CD14-positive monocyte (primary cell): ENCODE data around the gene MLH1. TPM values are rescaled to one million over a fixed set of nuclear protein-coding genes. Genes with fewer than 3 reads are reported as not detected.

Source experiments
- DNase-seq, 3 donors: peaks; one replicate each; pipeline ENCODE4 v3.0.0-alpha.2; 2011 to 2022
- H2AFZ ChIP-seq: 2 replicates; pipeline ENCODE4 v1.6.0; 2012; ENCODE audit warnings: mild to moderate bottlenecking, low read depth, low read length, inconsistent platforms; ENCODE audit not compliant: insufficient read depth, poor library complexity, severe bottlenecking
- H3K27ac ChIP-seq, 2 donors: 1 replicate in 1 of 2; 2 replicates in 1 of 2; pipeline ENCODE4 v1.5.1; 2012 to 2013; ENCODE audit warnings: low read length in 2 of 2, control low read depth in 1 of 2, inconsistent platforms in 1 of 2, low read depth in 1 of 2, mild to moderate bottlenecking in 1 of 2
- H3K27me3 ChIP-seq, 2 donors: one replicate each; pipeline versions ENCODE4 v1.6.0 to v1.6.1; 2011 to 2013; ENCODE audit warnings: low read length in 2 of 2; ENCODE audit not compliant: control insufficient read depth in 2 of 2, insufficient read depth in 2 of 2
- H3K36me3 ChIP-seq, 2 donors: replicated peaks in 1 of 2; 1 replicate in 1 of 2; 2 replicates in 1 of 2; pipeline versions ENCODE4 v1.5.1 to v1.6.1; 2012 to 2013; ENCODE audit warnings: low read length in 2 of 2, control low read depth in 1 of 2, inconsistent platforms in 1 of 2, mild to moderate bottlenecking in 1 of 2; ENCODE audit not compliant: insufficient read depth in 2 of 2, control insufficient read depth in 1 of 2
- H3K4me1 ChIP-seq, 2 donors: 1 replicate in 1 of 2; 2 replicates in 1 of 2; pipeline versions ENCODE4 v1.5.1 to v1.6.1; 2012 to 2013; ENCODE audit warnings: low read length in 2 of 2, control low read depth in 1 of 2, inconsistent platforms in 1 of 2, mild to moderate bottlenecking in 1 of 2, moderate library complexity in 1 of 2; ENCODE audit not compliant: insufficient read depth in 2 of 2, control insufficient read depth in 1 of 2
- H3K4me2 ChIP-seq: replicated peaks from 2 replicates; pipeline ENCODE3; 2012; ENCODE audit warnings: low read length, moderate library complexity, mild to moderate bottlenecking; ENCODE audit not compliant: poor library complexity, severe bottlenecking; ENCODE audit errors: extremely low read depth
- H3K4me3 ChIP-seq, 3 experiments: fragments of 200-600 bp in 1 of 3; sonication (generic) in 1 of 3; replicated peaks in 1 of 3; 1 replicate in 2 of 3; 2 replicates in 1 of 3; pipeline ENCODE4 v1.5.1; 2011 to 2013; ENCODE audit warnings: low read length in 3 of 3, mild to moderate bottlenecking in 3 of 3, control low read depth in 2 of 3, low read depth in 2 of 3, inconsistent platforms in 1 of 3, moderate library complexity in 1 of 3
- H3K79me2 ChIP-seq: 2 replicates; pipeline ENCODE4 v1.6.0; 2012; ENCODE audit warnings: mild to moderate bottlenecking, control low read depth, inconsistent platforms, low read length, moderate library complexity; ENCODE audit not compliant: insufficient read depth
- H3K9ac ChIP-seq: 2 replicates; pipeline ENCODE4 v1.6.0; 2017; ENCODE audit warnings: low read length, mild to moderate bottlenecking; ENCODE audit not compliant: insufficient read depth, poor library complexity, severe bottlenecking
- H3K9me3 ChIP-seq, 2 donors: replicated peaks in 1 of 2; 1 replicate in 1 of 2; 2 replicates in 1 of 2; pipeline versions ENCODE4 v1.5.1 to v1.6.1; 2012 to 2013; ENCODE audit warnings: low read length in 2 of 2, control low read depth in 1 of 2; ENCODE audit not compliant: control insufficient read depth in 1 of 2, insufficient read depth in 1 of 2
- H4K20me1 ChIP-seq: 2 replicates; pipeline ENCODE4 v1.6.0; 2012; ENCODE audit warnings: mild to moderate bottlenecking, low read length, control low read depth, moderate library complexity; ENCODE audit not compliant: insufficient read depth
- H3K27ac Mint-ChIP-seq, 7 donors: one replicate each; pipeline ENCODE4 v1.8.0; 2020; ENCODE audit warnings: mild to moderate bottlenecking in 7 of 7, mixed read lengths in 7 of 7, moderate library complexity in 6 of 7, inconsistent platforms in 2 of 7
- H3K27me3 Mint-ChIP-seq, 3 donors: one replicate each; pipeline ENCODE4 v1.8.0; 2021 to 2022; ENCODE audit warnings: low read depth in 3 of 3, mild to moderate bottlenecking in 3 of 3, mixed read lengths in 3 of 3, moderate library complexity in 3 of 3, inconsistent platforms in 1 of 3
- H3K36me3 Mint-ChIP-seq, 2 donors: one replicate each; pipeline ENCODE4 v1.8.0; 2020; ENCODE audit warnings: mixed read lengths in 2 of 2, inconsistent platforms in 1 of 2, mild to moderate bottlenecking in 1 of 2
- H3K4me1 Mint-ChIP-seq: one replicate; pipeline ENCODE4 v1.8.0; 2020; ENCODE audit warnings: mild to moderate bottlenecking, mixed read lengths
- H3K4me3 Mint-ChIP-seq, 2 donors: one replicate each; pipeline ENCODE4 v1.8.0; 2020; ENCODE audit warnings: mild to moderate bottlenecking in 2 of 2, mixed read lengths in 2 of 2, moderate library complexity in 1 of 2
- H3K9me3 Mint-ChIP-seq, 7 donors: one replicate each; pipeline ENCODE4 v1.8.0; 2020 to 2022; ENCODE audit warnings: mixed read lengths in 7 of 7, mild to moderate bottlenecking in 6 of 7, moderate library complexity in 6 of 7, inconsistent platforms in 2 of 7
- WGBS: methylation state at CpG from one replicate; pipeline ENCODE4 v1.1.5; 2013; ENCODE audit warnings: missing lambda C conversion rate; ENCODE audit not compliant: insufficient coverage; 5-methylcytosine and 5-hydroxymethylcytosine counted together
- intact Hi-C, 2 donors: fragments of 100-400 bp; cut with micrococcal nuclease; formaldehyde crosslinking; loops; one replicate each; pipeline versions ENCODE4 v1.15.0 to v1.15.1; 2023
- polyA plus RNA-seq, 3 donors: library from polyadenylated mRNA; depleted of rRNA in 1 of 3; unstranded in 2 of 3; stranded (reverse) in 1 of 3; fragments of 300-500 nt in 2 of 3; fragments of >200 nt in 1 of 3; fragmentation: Illumina TruSeq in 2 of 3; gene quantifications; 1 replicate in 2 of 3; 2 replicates in 1 of 3; pipeline ENCODE4 v1.2.3, GENCODE V29; 2012 to 2021
- TF ChIP-seq, protein P1 (sequence below): fragments of 200-600 bp; IDR thresholded peaks from one replicate; pipeline ENCODE4 v1.8.0; 2022; ENCODE audit warnings: antibody characterized with exemption, mild to moderate bottlenecking

Gene MLH1
- polyA plus RNA-seq, 3 donors, result 13.7 to 19.7 (median 18.5) TPM

GRCh38 chr3:37030588-37030987, 37.3 kb downstream of the MLH1 start:
- Mint-ChIP-seq H3K27me3 (peaks cover 0 to 2% (median 2%) of the 10 kb centered on the region in 3 donors), H3K9me3 (peaks cover 3 to 15% (median 4%) of the 10 kb centered on the region in 7 donors), H3K27ac (no peak overlapping the region), H3K4me3 (no peak overlapping the region), H3K4me1 (no peaks in the 10 kb centered on the region), H3K36me3 (peaks cover 87 to 95% of the 10 kb centered on the region in 2 donors)
- H3K4me1 ChIP-seq, result peaks cover 0 to under 1% of the 10 kb centered on the region in 2 donors
- peaks cover under 1 to 2% of the 10 kb centered on the region in 2 donors for H3K9me3 ChIP-seq
- no peaks in the 10 kb centered on the region for H3K27me3 ChIP-seq
- no peaks in the 10 kb centered on the region for H4K20me1 ChIP-seq
- no peak overlapping the region for H2AFZ ChIP-seq
- 40% methylated on average over 1 of the region's 3 CpGs for whole genome bisulfite sequencing
- peaks cover 72 to 99% of the 10 kb centered on the region in 2 donors for H3K36me3 ChIP-seq
- H3K4me2 ChIP-seq, result no peak overlapping the region
- intact Hi-C loops, result no loop called here
- H3K27ac ChIP-seq, result no peak overlapping the region
- no peak overlapping the region for H3K9ac ChIP-seq
- TF ChIP-seq, protein P1, sequence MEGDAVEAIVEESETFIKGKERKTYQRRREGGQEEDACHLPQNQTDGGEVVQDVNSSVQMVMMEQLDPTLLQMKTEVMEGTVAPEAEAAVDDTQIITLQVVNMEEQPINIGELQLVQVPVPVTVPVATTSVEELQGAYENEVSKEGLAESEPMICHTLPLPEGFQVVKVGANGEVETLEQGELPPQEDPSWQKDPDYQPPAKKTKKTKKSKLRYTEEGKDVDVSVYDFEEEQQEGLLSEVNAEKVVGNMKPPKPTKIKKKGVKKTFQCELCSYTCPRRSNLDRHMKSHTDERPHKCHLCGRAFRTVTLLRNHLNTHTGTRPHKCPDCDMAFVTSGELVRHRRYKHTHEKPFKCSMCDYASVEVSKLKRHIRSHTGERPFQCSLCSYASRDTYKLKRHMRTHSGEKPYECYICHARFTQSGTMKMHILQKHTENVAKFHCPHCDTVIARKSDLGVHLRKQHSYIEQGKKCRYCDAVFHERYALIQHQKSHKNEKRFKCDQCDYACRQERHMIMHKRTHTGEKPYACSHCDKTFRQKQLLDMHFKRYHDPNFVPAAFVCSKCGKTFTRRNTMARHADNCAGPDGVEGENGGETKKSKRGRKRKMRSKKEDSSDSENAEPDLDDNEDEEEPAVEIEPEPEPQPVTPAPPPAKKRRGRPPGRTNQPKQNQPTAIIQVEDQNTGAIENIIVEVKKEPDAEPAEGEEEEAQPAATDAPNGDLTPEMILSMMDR, result no peak
- DNase-seq, result no peak
- H3K4me3 ChIP-seq, result no peak overlapping the region
- H3K79me2 ChIP-seq, result no peaks in the 10 kb centered on the region

DNA sequence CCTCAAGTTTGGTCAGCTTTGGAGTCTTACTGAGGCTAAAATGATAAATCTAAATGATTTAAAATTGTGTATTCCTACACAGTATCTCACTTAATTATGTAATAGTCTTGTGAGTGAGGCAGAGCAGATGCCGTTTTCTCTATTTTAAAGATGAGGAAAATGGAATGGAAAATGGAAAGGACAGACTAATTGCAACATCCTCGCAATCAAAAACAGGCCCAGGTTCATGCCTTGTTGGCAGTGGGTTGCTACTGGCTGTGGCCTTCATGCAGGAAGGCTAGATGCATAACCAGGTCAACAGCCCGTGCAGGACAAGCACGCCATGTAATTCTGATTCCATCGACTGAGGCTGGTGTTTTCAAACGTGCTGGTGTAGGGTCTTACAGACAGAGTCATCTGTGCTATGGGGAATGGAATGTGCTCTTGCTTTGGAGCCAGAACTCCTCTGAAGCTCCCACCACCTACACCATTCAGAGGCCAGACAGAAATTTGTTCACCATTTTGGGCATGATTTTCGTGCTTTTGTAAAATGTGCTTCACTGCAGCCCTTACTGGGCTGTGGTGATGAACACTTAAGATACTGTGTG, 37.9 kb downstream of the MLH1 start:
- no peak for DNase-seq
- Histone ChIP-seq H3K4me2 (no peak overlapping the region), H3K4me1 (no peaks in the 10 kb centered on the region), H4K20me1 (no peaks in the 10 kb centered on the region), H3K27me3 (no peaks in the 10 kb centered on the region), H3K9ac (no peak overlapping the region), H3K79me2 (no peaks in the 10 kb centered on the region), H2AFZ (no peak overlapping the region), H3K36me3 (peaks cover 72 to 99% of the 10 kb centered on the region in 2 donors), H3K4me3 (no peak overlapping the region), H3K27ac (no peak overlapping the region), H3K9me3 (peaks cover 3 to 8% of the 10 kb centered on the region in 2 donors)
- no peaks in the 10 kb centered on the region for H3K4me1 Mint-ChIP-seq
- no peak overlapping the region for H3K4me3 Mint-ChIP-seq
- H3K9me3 Mint-ChIP-seq, result peaks cover 4 to 15% (median 7%) of the 10 kb centered on the region in 7 donors
- H3K27ac Mint-ChIP-seq, result no peak overlapping the region
- TF ChIP-seq, protein P1, result no peak
- peaks cover 0 to 2% (median 2%) of the 10 kb centered on the region in 3 donors for H3K27me3 Mint-ChIP-seq
- 92% methylated on average over 2 of the region's 7 CpGs for WGBS
- peaks cover 86 to 95% of the 10 kb centered on the region in 2 donors for H3K36me3 Mint-ChIP-seq
- intact Hi-C loops, result no loop called here
